GM21576 (cell line): ENCODE measurements around the gene EMC10.
A peak's percentile ranks its signal among the peaks of the same experiment; 100 is the strongest.
"Not testable (repeated sequence)": the region's sequence is repeated elsewhere in the genome, so short reads cannot be mapped to it uniquely, and the experiment has no call there.

ENCODE experiments used
- ATAC-seq: cut with Tn5 transposase; IDR thresholded peaks from one replicate; pipeline ENCODE4 v1.9.1; 2021; ENCODE audit warnings: mild to moderate bottlenecking, moderate library complexity; ENCODE audit not compliant: unreplicated experiment

The EMC10 gene

GRCh38 chr19:50450369-50451222, 25.7 kb upstream of the EMC10 start:
- no peak for ATAC-seq

- no peak for ATAC-seq
These were observed 25.1 kb upstream of the EMC10 start for GRCh38 chr19:50451223-50451534.

GRCh38 chr19:50453243-50453642, 23.1 kb upstream of the EMC10 start:
- ATAC-seq = no peak

- ATAC-seq = no peak
These were observed 20.3 kb upstream of the EMC10 start for GRCh38 chr19:50455992-50456391.

- no peak for ATAC-seq
These were observed 19.0 kb upstream of the EMC10 start for GRCh38 chr19:50457300-50457699.

- no peak for ATAC-seq
These were observed 17.8 kb upstream of the EMC10 start for GRCh38 chr19:50458396-50459066.

GRCh38 chr19:50459067-50459456, 17.2 kb upstream of the EMC10 start:
- no peak for ATAC-seq

- no peak for ATAC-seq
These were observed 16.7 kb upstream of the EMC10 start for GRCh38 chr19:50459638-50460037.

GRCh38 chr19:50460161-50460765, 16.0 kb upstream of the EMC10 start:
- peak; percentile 59 for ATAC-seq

GRCh38 chr19:50461066-50461875, 15.0 kb upstream of the EMC10 start:
- no peak for ATAC-seq

GRCh38 chr19:50462970-50463369, 13.3 kb upstream of the EMC10 start:
- ATAC-seq = no peak

- ATAC-seq = no peak
These were observed 12.0 kb upstream of the EMC10 start for GRCh38 chr19:50464348-50464747.

GRCh38 chr19:50465000-50465399, 11.3 kb upstream of the EMC10 start:
- ATAC-seq = no peak

GRCh38 chr19:50465986-50466705, 10.2 kb upstream of the EMC10 start:
- no peak for ATAC-seq

GRCh38 chr19:50466706-50467039, 9.6 kb upstream of the EMC10 start:
- no peak for ATAC-seq

- ATAC-seq = no peak
These were observed 8.7 kb upstream of the EMC10 start for GRCh38 chr19:50467566-50467965.

GRCh38 chr19:50468818-50469217, 7.5 kb upstream of the EMC10 start:
- ATAC-seq = no peak

GRCh38 chr19:50473336-50473735, 3.0 kb upstream of the EMC10 start:
- not testable (repeated sequence) for ATAC-seq

GRCh38 chr19:50475101-50475568, 1.2 kb upstream of the EMC10 start:
- ATAC-seq = no peak

GRCh38 chr19:50475736-50476223, 527 bp upstream of the EMC10 start:
- no peak for ATAC-seq

- no peak for ATAC-seq
These were observed 566 bp downstream of the EMC10 start for GRCh38 chr19:50476907-50477238.
